Measurements from ENCODE around the gene POLR3B.

POLR3B gene

GRCh38 chr12:106445053-106445452 is 87.5 kb downstream of the POLR3B start:
- H3K27ac ChIP-seq (ENCODE audit: low read depth, low read length): no peak overlapping the region
- H3K27me3 ChIP-seq (ENCODE audit: control insufficient read depth, low read length): no peaks in the 10 kb centered on the region
- H3K79me2 ChIP-seq (ENCODE audit: control insufficient read depth, low read length): no peaks in the 10 kb centered on the region
- no peaks in the 10 kb centered on the region for H3K9me3 ChIP-seq (ENCODE audit: control insufficient read depth, insufficient read depth, low read length)
- no peak overlapping the region for H3K4me3 ChIP-seq (ENCODE audit: low read length)
- peaks cover 8% of the 10 kb centered on the region for H3K36me3 ChIP-seq (ENCODE audit: control insufficient read depth, low read length)
- H4K20me1 ChIP-seq (ENCODE audit: control insufficient read depth, insufficient read depth, low read depth, low read length): no peaks in the 10 kb centered on the region
- H3K4me1 ChIP-seq (ENCODE audit: control insufficient read depth, low read length): no peaks in the 10 kb centered on the region
- no peak for TF ChIP-seq CTCF (IDR thresholded peaks at IDR 0.05; ENCODE audit: low read depth, low read length, poor library complexity, severe bottlenecking)
- TF ChIP-seq EZH2phosphoT487 (IDR thresholded peaks at IDR 0.05; ENCODE audit: borderline replicate concordance, low read length): no peak
- H3K9me2 ChIP-seq (replicated peaks; ENCODE audit: control insufficient read depth, low read length): no peaks in the 10 kb centered on the region
- no peaks in the 10 kb centered on the region for H3F3A ChIP-seq (ENCODE audit: control insufficient read depth, insufficient read depth)
- no peak overlapping the region for H3K4me2 ChIP-seq (ENCODE audit: low read length)

GRCh38 chr12:106445959-106446358 is 88.4 kb downstream of the POLR3B start:
- Histone ChIP-seq H3K4me1 (ENCODE audit: control insufficient read depth, low read length) (no peaks in the 10 kb centered on the region), H3K79me2 (ENCODE audit: control insufficient read depth, low read length) (no peaks in the 10 kb centered on the region), H3K27ac (ENCODE audit: low read depth, low read length) (no peak overlapping the region), H3K36me3 (ENCODE audit: control insufficient read depth, low read length) (peaks cover 8% of the 10 kb centered on the region), H4K20me1 (ENCODE audit: control insufficient read depth, insufficient read depth, low read depth, low read length) (no peaks in the 10 kb centered on the region), H3K27me3 (ENCODE audit: control insufficient read depth, low read length) (no peaks in the 10 kb centered on the region), H3F3A (ENCODE audit: control insufficient read depth, insufficient read depth) (no peaks in the 10 kb centered on the region), H3K9me3 (ENCODE audit: control insufficient read depth, insufficient read depth, low read length) (no peaks in the 10 kb centered on the region), H3K4me3 (ENCODE audit: low read length) (no peak overlapping the region), H3K4me2 (ENCODE audit: low read length) (no peak overlapping the region), H3K9me2 (replicated peaks; ENCODE audit: control insufficient read depth, low read length) (no peaks in the 10 kb centered on the region)
- TF ChIP-seq EZH2phosphoT487 (IDR thresholded peaks at IDR 0.05; ENCODE audit: borderline replicate concordance, low read length) (no peak), CTCF (IDR thresholded peaks at IDR 0.05; ENCODE audit: low read depth, low read length, poor library complexity, severe bottlenecking) (no peak)

- Histone ChIP-seq H3K36me3 (ENCODE audit: control insufficient read depth, low read length) (peaks cover 8% of the 10 kb centered on the region), H3K4me1 (ENCODE audit: control insufficient read depth, low read length) (no peaks in the 10 kb centered on the region), H3F3A (ENCODE audit: control insufficient read depth, insufficient read depth) (no peaks in the 10 kb centered on the region), H3K27me3 (ENCODE audit: control insufficient read depth, low read length) (no peaks in the 10 kb centered on the region), H3K79me2 (ENCODE audit: control insufficient read depth, low read length) (no peaks in the 10 kb centered on the region), H3K4me2 (ENCODE audit: low read length) (no peak overlapping the region), H3K9me3 (ENCODE audit: control insufficient read depth, insufficient read depth, low read length) (no peaks in the 10 kb centered on the region), H3K27ac (ENCODE audit: low read depth, low read length) (no peak overlapping the region), H3K9me2 (replicated peaks; ENCODE audit: control insufficient read depth, low read length) (no peaks in the 10 kb centered on the region), H4K20me1 (ENCODE audit: control insufficient read depth, insufficient read depth, low read depth, low read length) (no peaks in the 10 kb centered on the region), H3K4me3 (ENCODE audit: low read length) (no peak overlapping the region)
- TF ChIP-seq CTCF (IDR thresholded peaks at IDR 0.05; ENCODE audit: low read depth, low read length, poor library complexity, severe bottlenecking) (no peak), EZH2phosphoT487 (IDR thresholded peaks at IDR 0.05; ENCODE audit: borderline replicate concordance, low read length) (no peak)
Measured at GRCh38 chr12:106446419-106447092, 89.0 kb downstream of the POLR3B start.

All from DOHH2 (cell line).